ENCODE measurements around the gene CCM2L. TPM values are rescaled to one million over a fixed set of nuclear protein-coding genes. Genes with fewer than 3 reads are reported as not detected.

The CCM2L gene
- total and polyA plus RNA-seq, 2 experiments from 2014 or later: 4.9 to 13.3 TPM

- TF ChIP-seq ZNF462 (CRISPR knock-in tag; IDR thresholded peaks at IDR 0.05) (no peak), JUNB (IDR thresholded peaks at IDR 0.05; ENCODE audit: unreplicated experiment) (no peak), REST (IDR thresholded peaks at IDR 0.05; ENCODE audit: unreplicated experiment) (no peak)
Observed at GRCh38 chr20:31990641-31991338, 19.4 kb upstream of the CCM2L start (continued).

GRCh38 chr20:31991339-31991705, 18.9 kb upstream of the CCM2L start:
- H3K36me3 Mint-ChIP-seq (ENCODE audit: low read depth): no peaks in the 10 kb centered on the region; the same call in 2 of the 3 replicates
- no peak overlapping the region for H3K27ac Mint-ChIP-seq
- H3K4me1 Mint-ChIP-seq: peaks cover 5% of the 10 kb centered on the region; the same call in 2 of the 3 replicates
- Histone ChIP-seq H3K9me2 (ENCODE audit: insufficient read depth) (no peaks in the 10 kb centered on the region), H3F3A (replicated peaks; ENCODE audit: low read depth) (0 out of 2 replicates have a peak, but pooled peaks cover 12% of the 10 kb centered on the region), H3K27me3 (ENCODE audit: insufficient read depth) (peaks cover 34% of the 10 kb centered on the region), H3K4me3 (no peak overlapping the region), H3K4me1 (ENCODE audit: insufficient read depth) (peaks cover 7% of the 10 kb centered on the region; the same call in 1 of the 2 replicates), H3K36me3 (ENCODE audit: insufficient read depth) (no peaks in the 10 kb centered on the region), H4K20me1 (replicated peaks; ENCODE audit: insufficient read depth) (peaks cover 6% of the 10 kb centered on the region; the same call in 1 of the 2 replicates), H3K4me2 (no peak overlapping the region), H3K79me2 (replicated peaks; ENCODE audit: insufficient read depth) (no peaks in the 10 kb centered on the region), H2AFZ (no peak overlapping the region), H3K27ac (ENCODE audit: low read depth) (no peak overlapping the region)
- H3K9me3 Mint-ChIP-seq: peaks cover 9% of the 10 kb centered on the region
- ATAC-seq: no peak
- no peak for DNase-seq (ENCODE audit: low spot score)
- peaks cover 27% of the 10 kb centered on the region for H3K27me3 Mint-ChIP-seq (ENCODE audit: insufficient read depth, low read depth, poor library complexity)
- no peak overlapping the region for H3K4me3 Mint-ChIP-seq
- TF ChIP-seq EZH2 (IDR thresholded peaks at IDR 0.05; ENCODE audit: low read depth, unreplicated experiment) (no peak), ZNF331 (CRISPR knock-in tag; IDR thresholded peaks at IDR 0.05; ENCODE audit: low read depth) (no peak), EZH2phosphoT487 (IDR thresholded peaks at IDR 0.05; ENCODE audit: unreplicated experiment) (no peak), JUNB (IDR thresholded peaks at IDR 0.05; ENCODE audit: unreplicated experiment) (no peak)
